ENCODE results near the gene INHBE. TPM values are rescaled to one million over a fixed set of nuclear protein-coding genes. Genes with fewer than 3 reads are reported as not detected.
A peak's percentile ranks its signal among the peaks of the same experiment; 100 is the strongest.

INHBE gene
- total RNA-seq, 1 donor from 2014 or later: 8.4 TPM

DNA sequence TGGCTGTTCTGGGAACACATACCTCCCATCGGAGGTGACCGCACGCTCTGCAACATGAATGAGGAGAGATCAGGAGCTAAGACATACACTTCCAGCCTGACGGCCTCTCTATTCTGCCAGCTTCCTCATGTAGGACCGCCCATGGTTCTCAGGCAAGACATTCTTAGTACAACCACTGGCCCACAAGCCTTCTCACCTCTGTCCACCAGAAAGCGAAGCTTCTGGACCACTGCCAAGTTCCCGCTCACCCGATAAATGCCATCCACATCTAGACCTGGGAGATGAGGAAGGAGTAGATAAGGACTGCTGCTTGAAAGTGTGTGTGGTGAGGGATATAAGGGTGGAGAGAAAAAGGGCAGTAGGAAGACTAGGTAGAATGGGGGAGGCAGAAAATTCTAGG, 19.3 kb downstream of the INHBE start:
- TF ChIP-seq, protein P1, sequence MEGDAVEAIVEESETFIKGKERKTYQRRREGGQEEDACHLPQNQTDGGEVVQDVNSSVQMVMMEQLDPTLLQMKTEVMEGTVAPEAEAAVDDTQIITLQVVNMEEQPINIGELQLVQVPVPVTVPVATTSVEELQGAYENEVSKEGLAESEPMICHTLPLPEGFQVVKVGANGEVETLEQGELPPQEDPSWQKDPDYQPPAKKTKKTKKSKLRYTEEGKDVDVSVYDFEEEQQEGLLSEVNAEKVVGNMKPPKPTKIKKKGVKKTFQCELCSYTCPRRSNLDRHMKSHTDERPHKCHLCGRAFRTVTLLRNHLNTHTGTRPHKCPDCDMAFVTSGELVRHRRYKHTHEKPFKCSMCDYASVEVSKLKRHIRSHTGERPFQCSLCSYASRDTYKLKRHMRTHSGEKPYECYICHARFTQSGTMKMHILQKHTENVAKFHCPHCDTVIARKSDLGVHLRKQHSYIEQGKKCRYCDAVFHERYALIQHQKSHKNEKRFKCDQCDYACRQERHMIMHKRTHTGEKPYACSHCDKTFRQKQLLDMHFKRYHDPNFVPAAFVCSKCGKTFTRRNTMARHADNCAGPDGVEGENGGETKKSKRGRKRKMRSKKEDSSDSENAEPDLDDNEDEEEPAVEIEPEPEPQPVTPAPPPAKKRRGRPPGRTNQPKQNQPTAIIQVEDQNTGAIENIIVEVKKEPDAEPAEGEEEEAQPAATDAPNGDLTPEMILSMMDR (IDR thresholded peaks at IDR 0.05): no peak
- H3K9me3 Mint-ChIP-seq (ENCODE audit: low read depth): no peaks in the 10 kb centered on the region
- H3K27ac Mint-ChIP-seq (ENCODE audit: unreplicated experiment): no peak overlapping the region
- peak; percentile 39 for DNase-seq (ENCODE audit: low spot score)
- no peaks in the 10 kb centered on the region for H3K36me3 Mint-ChIP-seq (ENCODE audit: low read depth)
- peaks cover 30% of the 10 kb centered on the region for H3K27me3 Mint-ChIP-seq (ENCODE audit: low read depth)
- H3K4me1 Mint-ChIP-seq (ENCODE audit: low read depth): peaks cover 19% of the 10 kb centered on the region
- H3K4me3 Mint-ChIP-seq (ENCODE audit: unreplicated experiment): no peak overlapping the region

DNA sequence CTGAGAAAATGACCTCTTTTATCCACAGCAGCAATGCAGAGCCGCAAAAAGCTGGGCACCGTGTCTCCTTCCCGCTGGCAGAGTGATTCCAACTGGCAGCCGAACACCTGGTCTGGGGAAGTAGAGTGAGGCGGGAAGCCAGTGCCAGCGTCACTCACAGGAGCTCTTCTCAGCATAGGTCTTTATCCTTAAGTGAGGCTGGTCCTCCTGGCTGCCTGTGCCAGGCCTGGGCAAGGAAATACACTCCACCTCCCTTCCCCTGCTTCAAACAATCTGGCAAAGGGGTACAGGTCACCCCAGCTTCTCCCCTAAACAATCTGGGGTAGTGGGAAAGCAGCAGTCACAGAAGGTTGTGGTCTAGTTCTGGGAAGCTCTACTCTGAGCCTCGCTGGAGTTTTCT, 19.8 kb downstream of the INHBE start:
- DNase-seq (ENCODE audit: low spot score): peak; percentile 39
- H3K27ac Mint-ChIP-seq (ENCODE audit: unreplicated experiment): no peak overlapping the region
- H3K4me1 Mint-ChIP-seq (ENCODE audit: low read depth): peaks cover 21% of the 10 kb centered on the region
- no peak overlapping the region for H3K4me3 Mint-ChIP-seq (ENCODE audit: unreplicated experiment)
- H3K36me3 Mint-ChIP-seq (ENCODE audit: low read depth): no peaks in the 10 kb centered on the region
- peaks cover 30% of the 10 kb centered on the region for H3K27me3 Mint-ChIP-seq (ENCODE audit: low read depth)
- TF ChIP-seq, protein P1 (IDR thresholded peaks at IDR 0.05): no peak
- no peaks in the 10 kb centered on the region for H3K9me3 Mint-ChIP-seq (ENCODE audit: low read depth)

DNA sequence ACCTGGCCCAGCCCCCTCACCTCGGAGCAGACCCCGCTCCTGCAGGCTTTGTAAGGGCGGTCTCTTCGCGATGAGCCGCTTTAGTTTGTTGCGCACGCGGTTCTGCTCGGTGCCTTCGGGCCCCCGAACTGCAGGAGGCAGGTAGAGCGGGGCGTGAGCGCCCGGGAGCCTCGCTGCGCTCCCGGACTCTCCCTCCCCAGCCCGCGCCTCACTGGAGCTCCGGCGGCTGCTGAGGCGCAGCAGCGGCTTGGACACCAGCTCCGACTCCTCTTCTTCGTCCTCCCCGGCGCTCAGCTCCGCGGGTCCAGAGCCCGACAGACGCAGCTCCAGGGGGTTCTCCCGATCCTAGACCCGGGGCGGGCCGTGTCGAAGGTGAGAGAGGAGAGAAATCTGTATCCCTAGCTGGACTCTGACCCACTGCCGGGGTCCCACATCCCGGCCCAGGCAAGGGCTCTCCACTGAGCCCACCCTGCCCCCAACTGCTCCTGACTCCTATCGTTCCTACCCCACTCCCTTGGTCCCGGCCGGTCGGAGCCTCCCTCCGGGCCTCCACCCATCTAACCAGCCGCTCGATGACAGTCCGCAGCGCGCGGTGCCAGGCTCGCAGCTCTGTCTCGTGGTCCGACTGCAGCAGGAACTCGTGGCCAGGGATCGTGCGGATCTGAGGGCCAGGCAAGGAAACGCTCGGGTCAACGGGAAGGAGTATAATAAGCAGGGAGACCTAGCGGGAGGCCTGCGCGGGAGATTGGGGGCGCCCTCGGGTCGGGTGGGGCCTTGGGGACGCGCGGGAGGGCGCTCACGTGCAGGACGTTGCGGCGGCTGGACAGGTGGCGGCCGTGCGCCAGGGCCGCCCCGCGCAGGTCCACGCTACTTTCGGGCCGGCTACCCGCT, 20.4 kb downstream of the INHBE start:
- Mint-ChIP-seq H3K9me3 (ENCODE audit: low read depth) (no peaks in the 10 kb centered on the region), H3K36me3 (ENCODE audit: low read depth) (no peaks in the 10 kb centered on the region), H3K27me3 (ENCODE audit: low read depth) (peaks cover 30% of the 10 kb centered on the region), H3K27ac (ENCODE audit: unreplicated experiment) (no peak overlapping the region), H3K4me1 (ENCODE audit: low read depth) (peaks cover 21% of the 10 kb centered on the region), H3K4me3 (ENCODE audit: unreplicated experiment) (peak overlapping the region; percentile 72)
- peak; percentile 85 for DNase-seq (ENCODE audit: low spot score)
- TF ChIP-seq, protein P1 (IDR thresholded peaks at IDR 0.05): no peak

DNA sequence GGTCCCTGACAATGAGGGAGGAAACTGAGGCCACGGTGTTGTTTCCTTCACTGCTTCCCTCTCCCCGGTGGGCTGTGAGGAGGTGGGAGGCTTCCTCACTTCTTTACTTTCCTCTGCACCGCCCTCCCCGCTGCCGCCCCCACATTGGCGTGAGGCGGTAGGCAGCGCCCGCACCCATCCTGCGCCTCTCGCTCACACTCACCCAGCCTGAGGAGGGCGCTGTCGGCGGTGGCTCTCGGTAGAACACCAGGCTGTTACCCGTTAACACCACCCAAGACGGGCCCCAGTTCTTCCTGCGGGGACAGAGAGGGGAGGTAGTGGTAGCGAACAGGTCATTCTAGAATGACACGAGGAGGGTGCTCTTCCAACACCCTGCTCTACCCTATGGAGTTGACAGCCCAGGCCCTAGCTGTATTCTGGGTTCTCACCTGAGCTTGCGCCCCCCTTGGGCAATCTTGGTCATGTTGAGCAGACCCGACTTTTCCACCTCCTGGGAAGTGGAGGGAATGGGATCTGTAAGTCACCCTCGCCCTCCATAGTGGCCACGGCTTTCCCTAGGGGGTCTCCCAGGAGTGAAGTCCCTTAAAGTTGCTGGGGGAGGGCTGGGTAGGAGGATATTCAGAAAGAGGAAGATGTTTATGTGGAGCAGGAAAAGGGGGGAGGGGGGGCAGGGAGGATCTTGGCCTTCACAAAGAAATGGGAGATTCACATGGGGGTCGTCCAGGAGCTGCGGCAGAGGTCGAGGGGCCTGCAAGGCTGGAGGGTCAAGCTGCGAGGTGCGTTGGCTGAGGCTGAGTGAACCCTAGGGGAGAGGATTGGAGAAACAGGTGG, 21.3 kb downstream of the INHBE start:
- H3K27me3 Mint-ChIP-seq (ENCODE audit: low read depth): peaks cover 30% of the 10 kb centered on the region
- TF ChIP-seq, protein P1 (IDR thresholded peaks at IDR 0.05): peak; percentile 45
- no peak overlapping the region for H3K27ac Mint-ChIP-seq (ENCODE audit: unreplicated experiment)
- no peaks in the 10 kb centered on the region for H3K36me3 Mint-ChIP-seq (ENCODE audit: low read depth)
- no peaks in the 10 kb centered on the region for H3K9me3 Mint-ChIP-seq (ENCODE audit: low read depth)
- H3K4me1 Mint-ChIP-seq (ENCODE audit: low read depth): peaks cover 21% of the 10 kb centered on the region
- H3K4me3 Mint-ChIP-seq (ENCODE audit: unreplicated experiment): peak overlapping the region; percentile 72
- peak; percentile 75 for DNase-seq (ENCODE audit: low spot score)

DNA sequence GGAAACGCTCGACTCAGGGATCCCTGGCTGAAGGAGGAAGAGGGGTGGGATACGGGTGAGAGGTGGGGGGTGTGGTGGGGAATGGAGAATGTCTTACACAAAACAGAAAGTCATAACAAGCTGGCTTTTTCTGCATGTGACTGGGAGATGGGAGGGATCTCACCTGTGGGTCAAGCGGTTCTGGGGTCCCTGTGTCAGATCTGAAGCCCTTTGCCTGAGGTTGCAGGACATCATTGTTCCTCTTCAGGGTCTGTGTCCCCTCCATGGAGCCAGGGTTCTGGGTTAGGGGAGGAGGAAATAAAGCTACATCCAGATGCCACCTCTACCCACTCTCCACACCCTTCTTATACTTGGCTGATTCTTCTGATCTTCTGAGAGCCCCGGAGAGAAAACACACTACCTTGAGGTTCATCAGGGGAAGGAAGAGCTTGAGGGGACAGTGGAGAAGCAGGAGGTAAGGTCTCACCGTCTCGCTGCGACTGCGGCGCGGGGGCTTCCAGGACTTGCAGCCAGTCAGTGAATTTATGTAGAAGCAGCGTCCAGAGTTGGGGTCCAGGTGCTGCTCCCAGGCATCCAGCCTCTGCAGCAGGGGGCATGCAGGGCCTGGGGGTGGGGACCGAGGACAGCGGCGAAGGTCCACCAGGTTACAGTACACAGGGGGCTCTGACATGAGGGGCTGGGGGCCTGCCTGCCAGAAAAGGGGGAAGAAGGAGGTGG, 22.0 kb downstream of the INHBE start:
- no peaks in the 10 kb centered on the region for H3K9me3 Mint-ChIP-seq (ENCODE audit: low read depth)
- H3K27me3 Mint-ChIP-seq (ENCODE audit: low read depth): peaks cover 30% of the 10 kb centered on the region
- H3K27ac Mint-ChIP-seq (ENCODE audit: unreplicated experiment): no peak overlapping the region
- no peak overlapping the region for H3K4me3 Mint-ChIP-seq (ENCODE audit: unreplicated experiment)
- peaks cover 21% of the 10 kb centered on the region for H3K4me1 Mint-ChIP-seq (ENCODE audit: low read depth)
- no peaks in the 10 kb centered on the region for H3K36me3 Mint-ChIP-seq (ENCODE audit: low read depth)
- TF ChIP-seq, protein P1 (IDR thresholded peaks at IDR 0.05): no peak
- DNase-seq (ENCODE audit: low spot score): peak; percentile 78
